SU-DHL-6 (cell line): ENCODE results near the gene WWTR1.

Source experiments
- EZH2phosphoT487 ChIP-seq: fragments of 200-600 bp; sonication (generic), shearing (Covaris generic); conservative IDR thresholded peaks from 2 replicates; pipeline ENCODE4 v1.6.1; 2018; ENCODE audit warnings: mild to moderate bottlenecking, antibody characterized with exemption, low read length, moderate library complexity, mixed read lengths
- TF ChIP-seq, protein P1 (sequence below): fragments of 200-600 bp; sonication (generic); IDR thresholded peaks from one replicate; pipeline ENCODE4 v1.5.1; 2017; ENCODE audit warnings: antibody characterized with exemption, mild to moderate bottlenecking, low read length, moderate library complexity; ENCODE audit not compliant: insufficient read depth, poor library complexity, severe bottlenecking

- TF ChIP-seq, protein P1, sequence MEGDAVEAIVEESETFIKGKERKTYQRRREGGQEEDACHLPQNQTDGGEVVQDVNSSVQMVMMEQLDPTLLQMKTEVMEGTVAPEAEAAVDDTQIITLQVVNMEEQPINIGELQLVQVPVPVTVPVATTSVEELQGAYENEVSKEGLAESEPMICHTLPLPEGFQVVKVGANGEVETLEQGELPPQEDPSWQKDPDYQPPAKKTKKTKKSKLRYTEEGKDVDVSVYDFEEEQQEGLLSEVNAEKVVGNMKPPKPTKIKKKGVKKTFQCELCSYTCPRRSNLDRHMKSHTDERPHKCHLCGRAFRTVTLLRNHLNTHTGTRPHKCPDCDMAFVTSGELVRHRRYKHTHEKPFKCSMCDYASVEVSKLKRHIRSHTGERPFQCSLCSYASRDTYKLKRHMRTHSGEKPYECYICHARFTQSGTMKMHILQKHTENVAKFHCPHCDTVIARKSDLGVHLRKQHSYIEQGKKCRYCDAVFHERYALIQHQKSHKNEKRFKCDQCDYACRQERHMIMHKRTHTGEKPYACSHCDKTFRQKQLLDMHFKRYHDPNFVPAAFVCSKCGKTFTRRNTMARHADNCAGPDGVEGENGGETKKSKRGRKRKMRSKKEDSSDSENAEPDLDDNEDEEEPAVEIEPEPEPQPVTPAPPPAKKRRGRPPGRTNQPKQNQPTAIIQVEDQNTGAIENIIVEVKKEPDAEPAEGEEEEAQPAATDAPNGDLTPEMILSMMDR: no peak
- TF ChIP-seq EZH2phosphoT487: no peak
Measured at GRCh38 chr3:149643963-149644362, 13.9 kb downstream of the WWTR1 start.
